HG02840 (cell line): Measurements from ENCODE around the gene PTPRA.
"Not testable (repeated sequence)": the region's sequence is repeated elsewhere in the genome, so short reads cannot be mapped to it uniquely, and the experiment has no call there.

Experiments used
- ATAC-seq: cut with Tn5 transposase; IDR thresholded peaks from one replicate; pipeline ENCODE4 v1.9.1; 2021; ENCODE audit warnings: mild to moderate bottlenecking, moderate library complexity, moderate number of reproducible peaks; ENCODE audit not compliant: unreplicated experiment, low FRiP score

The PTPRA gene, protein sequence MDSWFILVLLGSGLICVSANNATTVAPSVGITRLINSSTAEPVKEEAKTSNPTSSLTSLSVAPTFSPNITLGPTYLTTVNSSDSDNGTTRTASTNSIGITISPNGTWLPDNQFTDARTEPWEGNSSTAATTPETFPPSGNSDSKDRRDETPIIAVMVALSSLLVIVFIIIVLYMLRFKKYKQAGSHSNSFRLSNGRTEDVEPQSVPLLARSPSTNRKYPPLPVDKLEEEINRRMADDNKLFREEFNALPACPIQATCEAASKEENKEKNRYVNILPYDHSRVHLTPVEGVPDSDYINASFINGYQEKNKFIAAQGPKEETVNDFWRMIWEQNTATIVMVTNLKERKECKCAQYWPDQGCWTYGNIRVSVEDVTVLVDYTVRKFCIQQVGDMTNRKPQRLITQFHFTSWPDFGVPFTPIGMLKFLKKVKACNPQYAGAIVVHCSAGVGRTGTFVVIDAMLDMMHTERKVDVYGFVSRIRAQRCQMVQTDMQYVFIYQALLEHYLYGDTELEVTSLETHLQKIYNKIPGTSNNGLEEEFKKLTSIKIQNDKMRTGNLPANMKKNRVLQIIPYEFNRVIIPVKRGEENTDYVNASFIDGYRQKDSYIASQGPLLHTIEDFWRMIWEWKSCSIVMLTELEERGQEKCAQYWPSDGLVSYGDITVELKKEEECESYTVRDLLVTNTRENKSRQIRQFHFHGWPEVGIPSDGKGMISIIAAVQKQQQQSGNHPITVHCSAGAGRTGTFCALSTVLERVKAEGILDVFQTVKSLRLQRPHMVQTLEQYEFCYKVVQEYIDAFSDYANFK

DNA sequence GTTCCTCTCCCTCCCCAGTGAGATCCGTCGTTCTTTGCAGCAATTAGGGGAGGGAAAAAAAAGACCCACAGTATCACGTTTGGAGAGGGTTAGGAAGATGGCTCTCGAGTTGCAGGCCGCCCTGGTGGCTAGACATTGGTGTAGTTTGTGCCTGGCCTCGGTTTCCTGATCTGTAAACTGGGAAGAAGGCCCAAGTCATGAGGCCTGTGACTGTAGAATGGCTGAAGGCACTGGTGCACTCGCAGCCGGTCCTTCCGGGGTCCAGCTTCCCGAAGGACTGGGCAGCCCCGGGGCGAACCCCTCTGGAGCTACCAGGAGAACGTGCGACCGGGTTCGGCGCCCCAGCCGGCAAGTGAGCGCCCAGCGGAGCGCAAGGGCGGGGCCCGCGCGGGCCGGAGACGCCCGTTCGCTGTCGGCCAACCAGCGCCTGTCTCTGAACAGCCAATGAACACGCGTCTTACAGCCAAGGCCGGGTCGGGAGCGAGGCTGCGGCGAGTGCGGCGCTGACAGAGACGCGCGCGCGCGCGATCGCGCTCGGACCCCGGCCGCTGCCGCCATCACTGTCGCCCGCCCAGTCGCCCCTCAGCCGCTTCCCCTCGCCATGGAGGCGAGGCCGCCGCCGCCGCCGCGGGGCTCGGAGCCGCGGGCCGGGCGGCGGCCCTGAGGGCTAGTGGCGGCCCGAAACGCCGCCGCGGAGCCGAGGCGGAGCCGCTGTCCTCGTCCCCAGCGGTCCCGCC, at the start of gene PTPRA:
TSS of gene PTPRA (plus strand) at position 472 of the 737 bp plus-strand sequence. CDS start 90,797 bp downstream, outside the sequence.
- ATAC-seq: peak; percentile 92

DNA sequence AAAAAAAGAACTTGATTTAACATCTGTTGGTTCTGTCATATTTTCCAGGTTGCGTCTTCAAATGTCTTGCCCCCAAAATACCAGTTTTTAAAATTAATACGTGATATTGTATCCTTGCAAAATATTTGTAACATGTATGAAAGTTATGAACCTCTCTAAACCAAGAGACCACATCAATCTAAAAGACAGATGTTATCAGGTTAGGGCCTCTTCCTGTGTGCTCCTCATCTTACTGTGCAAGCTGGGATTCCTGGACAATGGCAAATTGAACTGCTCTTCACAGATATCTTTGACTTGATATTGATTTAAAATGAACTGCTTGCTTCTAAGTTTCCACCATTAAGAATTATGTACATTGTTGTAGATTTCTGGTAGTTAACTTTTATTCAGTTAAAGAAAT, 47.5 kb upstream of the PTPRA start:
- ATAC-seq: no peak

DNA sequence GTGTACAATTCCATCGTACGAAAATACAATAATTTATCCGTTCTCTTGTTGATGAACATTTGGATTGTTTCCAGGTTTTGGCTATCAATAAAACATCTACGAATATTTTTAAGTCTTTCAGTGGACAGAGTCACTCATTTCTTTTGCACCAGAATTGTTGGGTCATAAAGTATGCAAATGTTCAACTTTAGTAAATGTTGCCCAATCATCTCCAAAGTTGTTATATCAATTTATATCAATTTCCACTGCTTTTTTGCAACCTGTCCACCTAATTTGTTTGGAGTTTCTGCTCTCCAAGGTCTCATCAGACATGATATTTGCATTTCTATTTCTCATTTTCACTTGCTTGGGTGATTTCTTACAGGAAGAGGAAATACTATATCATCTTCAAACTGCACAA, 46.6 kb upstream of the PTPRA start:
- no peak for ATAC-seq

DNA sequence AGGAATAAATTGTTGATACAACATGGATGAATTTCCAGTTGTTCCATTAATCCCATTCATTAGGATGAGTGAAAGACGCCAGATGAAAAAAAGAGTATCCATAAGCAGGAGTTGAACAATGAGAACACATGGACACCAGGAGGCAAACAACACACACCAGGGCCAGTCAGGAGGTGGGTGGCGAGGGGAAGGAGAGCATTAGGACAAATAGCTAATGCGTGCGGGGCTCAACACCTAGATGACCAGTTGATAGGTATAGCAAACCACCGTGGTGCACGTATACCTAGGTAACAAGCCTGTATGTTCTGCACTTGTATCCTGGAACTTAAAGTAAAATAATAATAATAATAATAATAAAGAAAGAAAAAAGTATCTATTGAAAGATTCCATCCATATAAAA, 43.9 kb upstream of the PTPRA start:
- ATAC-seq: no peak

DNA sequence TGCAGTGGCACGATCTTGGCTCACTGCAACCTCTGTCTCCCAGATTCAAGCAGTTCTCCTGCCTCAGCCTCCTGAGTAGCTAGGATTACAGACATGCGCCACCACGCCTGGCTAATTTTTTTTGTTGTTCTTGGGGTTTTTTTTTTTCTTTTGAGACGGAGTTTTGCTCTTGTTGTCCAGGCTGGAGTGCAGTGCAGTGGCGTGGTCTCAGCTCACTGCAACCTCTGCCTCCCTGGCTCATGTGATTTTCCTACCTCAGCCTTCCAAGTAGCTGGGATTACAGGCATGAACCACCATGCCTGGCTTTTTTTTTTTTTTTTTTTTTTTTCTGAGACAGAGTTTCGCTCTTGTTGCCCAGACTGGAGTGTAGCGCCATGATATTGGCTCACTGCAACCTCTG, 42.1 kb upstream of the PTPRA start:
- not testable (repeated sequence) for ATAC-seq

DNA sequence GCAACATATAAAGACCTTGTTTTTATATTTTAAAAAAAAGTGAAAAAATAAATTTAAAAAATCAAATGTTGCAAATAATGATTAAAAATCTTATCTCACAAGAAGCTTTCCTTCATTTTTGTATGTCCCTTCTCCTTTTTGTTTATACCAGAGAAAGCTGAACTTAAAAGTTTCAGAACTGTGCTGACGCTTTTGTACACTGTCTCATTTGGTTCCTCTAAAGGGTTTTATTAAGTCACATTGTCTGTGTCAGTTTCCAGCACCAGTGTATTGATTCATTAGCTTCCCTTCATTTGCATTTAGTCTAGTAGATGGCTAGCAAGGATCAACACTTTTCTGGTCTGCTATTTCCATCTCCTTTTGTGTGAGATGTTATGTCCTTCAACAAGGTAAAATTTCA, 39.5 kb upstream of the PTPRA start:
- no peak for ATAC-seq

DNA sequence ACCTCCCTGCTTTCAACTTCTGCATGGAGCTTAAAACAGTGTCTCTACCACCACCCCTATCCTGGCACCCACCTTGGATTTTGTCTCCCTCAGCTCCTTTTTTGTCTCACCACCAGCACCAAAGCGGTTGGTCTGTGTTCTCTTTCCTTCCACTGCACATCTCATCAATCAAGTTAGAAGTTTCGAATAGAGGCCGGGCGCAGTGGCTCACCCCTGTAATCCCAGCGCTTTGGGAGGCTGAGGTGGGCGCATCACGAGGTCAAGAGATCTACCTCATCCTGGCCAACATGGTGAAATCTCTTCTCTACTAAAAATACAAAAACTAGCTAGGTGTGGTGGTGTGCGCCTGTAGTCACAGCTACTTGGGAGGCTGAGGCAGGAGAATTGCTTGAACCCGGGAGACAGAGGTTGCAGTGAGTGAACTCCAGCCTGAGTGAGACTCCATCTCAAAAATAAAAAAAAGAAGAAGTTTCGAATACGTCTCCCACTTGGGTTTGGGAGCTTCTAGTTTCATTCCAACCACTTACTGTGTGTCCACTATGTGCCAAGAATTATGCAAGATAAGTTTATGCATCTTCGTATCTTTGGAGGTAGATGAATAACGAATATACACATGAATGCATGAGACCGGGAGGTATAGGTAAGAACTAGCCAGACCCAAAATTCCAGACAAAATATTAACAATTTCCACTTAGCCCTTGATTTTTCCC, 38.7 kb upstream of the PTPRA start:
- ATAC-seq: no peak

DNA sequence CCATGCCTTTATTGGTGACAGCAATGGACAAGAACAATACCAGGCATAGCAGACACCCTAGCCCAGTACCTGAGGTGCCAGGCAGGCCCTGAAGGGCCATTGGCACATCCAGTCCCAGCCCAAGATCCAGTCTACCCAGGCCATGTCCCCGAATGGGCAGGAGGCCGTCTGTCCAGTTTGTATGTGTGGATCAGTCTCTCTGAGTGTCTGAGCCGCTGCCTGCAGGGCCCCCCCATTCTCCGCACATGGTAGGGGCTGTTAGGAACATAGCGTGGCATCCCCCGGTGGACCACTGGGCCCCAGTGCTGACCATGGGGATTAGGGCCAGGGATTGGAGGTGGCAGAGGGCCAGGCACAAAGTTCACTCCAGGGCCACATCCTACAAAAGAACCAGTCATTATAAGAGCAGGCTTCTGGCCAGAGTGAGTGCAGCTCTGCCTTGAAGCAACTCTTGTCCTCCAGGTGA, 37.9 kb upstream of the PTPRA start:
- no peak for ATAC-seq

DNA sequence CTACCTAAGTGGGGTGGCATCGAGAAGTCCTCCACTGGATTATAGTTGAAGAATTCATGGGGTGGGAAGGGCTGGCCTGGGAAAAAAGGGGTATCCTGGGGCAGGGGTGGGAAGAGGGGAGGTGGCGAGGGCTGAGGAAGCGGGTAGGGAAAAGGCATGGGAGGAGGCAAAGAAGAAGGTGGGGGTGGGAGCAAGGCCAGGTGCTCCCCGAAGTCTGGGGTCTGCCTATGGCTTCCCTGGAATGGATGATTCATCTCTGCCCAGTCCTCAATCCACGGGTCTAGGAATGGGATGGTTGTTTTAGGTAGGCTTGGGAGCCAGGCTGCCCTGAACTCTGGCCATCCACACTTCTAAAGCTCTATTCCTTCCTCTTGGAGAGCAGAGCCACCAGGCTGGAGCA, 37.2 kb upstream of the PTPRA start:
- no peak for ATAC-seq

DNA sequence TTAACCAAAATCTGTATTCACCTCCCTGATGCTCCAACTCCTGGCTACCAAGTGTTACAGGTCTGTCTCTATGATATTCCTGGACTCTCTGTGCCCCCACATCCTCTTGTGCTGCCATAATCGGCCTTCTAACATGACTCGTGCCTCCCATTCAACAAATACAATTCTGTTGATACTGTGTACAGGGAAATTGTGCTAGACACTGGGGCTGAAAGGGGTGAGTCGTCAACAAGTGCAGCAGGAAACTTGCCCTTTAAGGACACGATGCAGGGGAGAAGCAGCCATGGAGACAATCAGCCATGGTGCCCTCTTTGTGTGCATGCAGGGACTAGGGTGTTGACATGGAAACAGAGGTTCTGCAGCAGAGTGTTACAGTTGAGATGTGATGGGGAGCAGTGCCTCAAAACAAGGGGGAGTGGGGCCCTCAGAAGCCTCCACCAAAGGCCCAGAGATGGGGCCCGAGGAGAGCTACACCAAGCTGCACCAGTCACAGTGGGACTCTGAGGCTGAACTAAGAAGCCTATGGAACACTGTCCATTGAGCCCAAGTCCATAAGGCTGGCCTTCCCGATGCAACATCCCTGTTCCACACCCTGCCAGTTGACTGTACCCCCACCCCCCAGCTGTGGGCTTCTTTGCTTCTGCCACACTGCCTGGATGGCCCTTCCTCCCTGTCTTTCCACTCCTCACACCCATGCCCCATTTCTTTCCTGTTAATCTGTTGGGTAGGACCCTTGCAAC, 35.9 kb upstream of the PTPRA start:
- ATAC-seq: no peak

DNA sequence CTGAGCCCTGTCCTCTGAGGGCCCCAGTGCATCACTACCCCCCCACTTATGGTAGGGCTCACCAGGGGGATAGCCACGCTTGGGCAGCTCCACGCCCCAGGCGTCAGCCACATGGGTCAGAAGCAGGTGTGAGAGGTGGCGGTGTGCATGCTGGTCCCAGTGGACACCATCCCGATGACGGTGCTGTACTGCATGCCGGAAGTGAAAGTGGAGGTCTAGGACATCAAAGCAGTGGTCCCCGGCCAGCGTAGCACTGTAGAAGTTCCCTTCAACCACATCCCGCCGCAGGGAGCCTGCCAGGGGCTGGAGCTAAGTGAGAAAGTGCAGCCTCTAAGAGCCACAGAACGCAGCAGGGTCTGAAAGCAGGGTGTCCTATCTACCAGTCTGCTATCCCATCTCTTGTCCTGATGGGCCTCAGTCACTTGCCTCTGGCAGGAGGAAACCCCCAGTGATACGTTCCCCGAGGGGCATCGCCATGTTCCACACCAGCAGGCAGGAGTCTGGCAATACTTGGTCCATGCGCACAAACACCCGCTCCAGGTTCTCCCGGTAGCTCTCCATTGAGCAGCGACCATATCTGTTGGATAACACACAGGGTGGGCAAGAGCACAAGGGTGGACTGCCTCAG, 35.0 kb upstream of the PTPRA start:
- ATAC-seq: no peak

DNA sequence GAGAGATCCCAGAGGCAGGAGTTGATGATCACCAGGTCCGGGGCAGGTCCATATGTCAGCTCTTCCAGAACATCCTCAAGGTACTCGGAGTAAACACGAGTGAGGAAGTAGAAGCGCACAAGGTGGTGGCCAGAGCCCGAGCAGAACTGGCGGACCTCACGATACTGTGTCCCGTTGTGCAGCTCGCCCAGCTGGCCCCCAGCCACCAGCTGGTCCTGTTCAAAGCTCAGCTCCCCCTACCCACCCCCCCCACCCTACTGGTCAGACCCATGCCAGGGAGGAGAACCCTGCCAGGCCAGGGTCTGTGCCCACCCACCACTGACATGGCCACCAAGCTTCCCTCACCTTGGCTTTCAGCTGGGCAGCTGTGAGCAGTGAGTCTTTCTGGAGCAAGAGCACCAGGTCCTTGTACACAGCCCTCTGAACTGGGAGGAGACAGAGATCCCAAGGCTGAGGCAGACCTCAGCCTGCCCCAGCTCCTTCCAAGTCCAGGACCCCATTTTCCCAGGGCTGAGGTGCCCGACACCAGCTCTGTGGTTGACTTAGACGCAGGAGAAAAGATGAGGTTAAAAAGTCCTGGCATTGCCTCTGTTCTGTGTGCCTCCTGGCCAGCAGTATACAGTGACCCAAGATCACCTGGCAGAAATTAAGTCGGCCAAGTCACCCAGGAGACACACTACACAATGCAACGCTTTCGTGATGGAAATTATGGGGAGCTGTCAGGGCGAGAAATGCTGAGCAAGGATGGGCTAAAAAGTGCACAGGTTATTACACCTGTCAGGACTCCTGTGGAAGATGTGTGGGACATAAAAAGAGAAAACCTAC, 34.2 kb upstream of the PTPRA start:
- no peak for ATAC-seq

DNA sequence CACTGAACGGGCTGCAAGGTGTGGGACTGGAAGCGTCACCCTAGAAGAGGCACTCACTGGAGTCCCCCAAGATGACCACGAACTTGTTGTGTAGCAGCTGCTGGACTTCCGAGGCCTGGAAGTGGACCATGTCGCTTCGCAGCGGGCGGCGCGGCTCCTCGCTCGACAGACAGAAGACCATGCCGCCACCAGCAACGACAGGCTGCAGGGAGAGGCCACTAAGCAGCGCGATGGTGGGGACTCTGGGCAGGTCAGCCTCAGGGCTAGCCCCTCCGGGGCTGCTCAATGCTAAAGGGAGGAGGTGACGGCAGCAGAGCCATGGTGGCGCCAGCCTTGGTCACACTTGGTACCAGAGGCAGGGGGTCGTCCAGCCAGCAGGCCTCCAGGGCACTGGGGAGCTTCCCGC, 33.5 kb upstream of the PTPRA start:
- no peak for ATAC-seq

DNA sequence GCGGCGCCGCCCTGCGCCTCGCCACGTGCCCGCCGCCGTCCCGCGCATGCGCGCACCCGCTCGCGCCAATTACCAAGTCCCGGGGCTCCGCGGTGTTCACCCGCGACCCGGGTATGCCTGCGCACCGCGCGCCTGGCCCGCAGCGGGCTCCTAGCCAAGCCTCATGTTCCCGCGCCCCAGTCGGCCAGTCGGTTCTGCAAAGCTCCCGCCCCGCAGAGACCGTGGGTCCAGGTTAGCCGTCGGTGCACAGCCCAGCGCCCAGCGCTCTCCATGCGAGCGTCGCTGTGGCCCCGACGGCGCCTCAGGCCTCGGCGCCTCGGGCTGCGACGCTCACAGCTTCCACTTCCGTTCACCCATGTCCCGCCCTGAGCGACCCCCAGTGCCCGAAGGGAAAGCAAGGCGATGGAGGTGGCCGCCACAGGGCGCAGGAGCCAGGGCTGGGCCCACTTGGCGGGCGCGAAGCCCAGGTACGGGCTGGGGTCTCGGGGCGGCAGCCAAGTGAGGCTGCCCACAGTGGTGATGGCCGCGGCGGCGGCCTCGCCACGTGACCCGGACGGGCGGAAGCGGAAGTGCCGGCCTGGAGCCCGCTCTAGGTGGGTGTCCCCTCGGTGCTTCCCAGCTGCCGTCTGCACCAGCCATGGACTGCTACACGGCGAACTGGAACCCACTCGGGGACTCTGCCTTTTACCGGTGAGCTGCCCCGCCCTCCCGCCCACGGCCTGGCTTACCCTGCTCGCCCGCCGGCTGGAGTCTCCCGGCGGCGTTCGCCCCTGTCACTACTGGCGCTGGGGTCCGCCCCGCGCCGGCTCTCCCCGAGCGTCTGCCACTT, 32.9 kb upstream of the PTPRA start, which contains the start of the genes PCED1A and VPS16:
TSS of gene PCED1A (minus strand) at position 518 of the 829 bp plus-strand sequence. CDS start 743 bp downstream, outside the sequence.
TSS of gene VPS16 (plus strand) at position 608 of the 829 bp plus-strand sequence. CDS start at position 638, 30 bp downstream.
- peak; percentile 90 for ATAC-seq

DNA sequence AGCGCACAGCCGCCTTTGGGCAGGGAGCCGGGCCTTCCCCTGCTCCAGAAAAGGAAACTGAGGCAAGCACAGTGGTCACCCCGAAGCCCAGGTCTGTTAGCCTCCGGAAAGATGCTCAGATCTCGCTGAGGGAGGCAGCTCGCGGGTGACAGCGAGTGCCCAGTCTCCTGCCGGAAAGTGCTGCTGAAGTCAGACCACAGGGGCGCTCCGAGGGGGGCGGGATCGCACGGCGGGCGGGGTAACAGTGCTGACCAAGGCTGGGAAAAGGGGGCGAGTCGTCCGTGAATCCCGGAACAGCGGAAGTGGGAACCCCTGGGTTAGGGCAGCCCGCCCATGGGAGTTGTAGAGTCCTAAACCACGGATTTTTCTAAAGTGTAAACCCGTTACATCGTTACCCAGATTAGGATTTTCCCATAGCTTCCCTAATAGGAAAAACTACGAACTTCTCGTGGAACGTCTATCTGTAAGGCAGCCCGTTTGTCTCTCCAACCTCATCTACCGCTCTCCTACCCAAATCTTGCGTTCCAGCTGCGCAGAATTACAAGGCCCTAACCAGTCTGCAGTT, 32.2 kb upstream of the PTPRA start:
- ATAC-seq: peak; percentile 31

DNA sequence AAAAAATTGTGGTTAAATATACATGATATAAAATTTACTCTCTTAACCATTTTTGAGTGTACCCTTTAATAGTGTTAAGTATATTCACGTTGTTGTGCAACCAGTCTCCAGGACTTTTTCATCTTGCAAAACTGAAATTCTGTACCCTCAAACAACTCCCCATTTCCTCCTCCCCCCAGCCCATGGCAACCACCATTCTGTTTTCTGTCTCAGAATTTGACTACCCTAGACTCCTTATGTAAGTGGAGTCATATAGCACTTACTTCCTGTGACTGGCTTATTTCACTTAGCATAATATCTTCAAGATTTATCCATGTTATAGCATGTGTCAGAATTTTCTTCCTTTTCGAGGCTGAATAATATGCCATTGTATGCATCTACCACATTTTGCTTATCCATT, 27.7 kb upstream of the PTPRA start:
- ATAC-seq: no peak

DNA sequence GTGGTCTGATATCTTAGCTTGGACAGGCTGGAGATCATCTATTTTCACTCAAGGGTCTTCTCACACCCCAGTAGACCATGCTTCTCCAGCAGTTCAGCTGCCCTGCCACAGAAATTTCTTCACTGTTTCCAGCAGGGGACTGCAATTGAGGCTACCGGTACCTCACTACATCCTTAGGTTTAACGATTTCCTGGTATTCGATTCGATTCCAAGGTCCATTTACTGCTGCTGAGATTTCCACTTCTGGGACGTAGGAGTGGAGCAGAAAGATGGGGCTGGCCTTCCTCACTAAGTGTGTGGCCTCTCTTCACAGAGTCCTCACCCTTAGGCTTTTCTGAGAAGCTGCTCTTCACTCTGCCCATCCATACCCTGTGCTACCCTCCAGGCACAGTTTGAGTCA, 26.6 kb upstream of the PTPRA start:
- no peak for ATAC-seq
